DMS53 treated with DMSO at 0.1 percent for 48 hours (cell line): ENCODE data around the gene GADD45GIP1.
"Not testable (repeated sequence)": the region's sequence is repeated elsewhere in the genome, so short reads cannot be mapped to it uniquely, and the experiment has no call there.

ENCODE experiments used
- DNase-seq: peaks from one replicate; lab custom pipeline; 2025; ENCODE audit not compliant: unreplicated experiment; lab: John Stamatoyannopoulos, UW

GADD45GIP1 gene

GRCh38 chr19:12965017-12965811 lies 8.2 kb upstream of the GADD45GIP1 start:
- peak; percentile 28 for DNase-seq

DNA sequence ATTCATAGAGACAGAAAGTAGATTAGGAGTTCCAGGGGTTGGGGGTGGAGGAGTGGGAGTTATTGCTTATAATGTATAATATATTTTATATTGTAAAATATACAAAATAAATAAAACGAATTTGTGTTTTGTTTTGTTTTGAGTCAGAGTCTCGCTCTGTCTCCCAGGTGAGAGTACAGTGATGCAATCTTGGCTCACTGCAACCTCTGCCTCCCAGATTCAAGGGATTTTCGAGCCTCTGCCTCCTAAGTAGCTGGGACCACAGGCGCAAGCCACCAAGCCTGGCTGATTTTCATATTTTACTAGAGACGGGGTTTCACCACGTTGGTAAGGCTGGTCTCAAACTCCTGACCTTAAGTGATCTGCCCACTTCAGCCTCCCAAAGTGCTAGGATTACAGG lies 2.5 kb upstream of the GADD45GIP1 start:
- no peak for DNase-seq

GRCh38 chr19:12957389-12957952 lies 448 bp upstream of the GADD45GIP1 start:
- not testable (repeated sequence) for DNase-seq

DNA sequence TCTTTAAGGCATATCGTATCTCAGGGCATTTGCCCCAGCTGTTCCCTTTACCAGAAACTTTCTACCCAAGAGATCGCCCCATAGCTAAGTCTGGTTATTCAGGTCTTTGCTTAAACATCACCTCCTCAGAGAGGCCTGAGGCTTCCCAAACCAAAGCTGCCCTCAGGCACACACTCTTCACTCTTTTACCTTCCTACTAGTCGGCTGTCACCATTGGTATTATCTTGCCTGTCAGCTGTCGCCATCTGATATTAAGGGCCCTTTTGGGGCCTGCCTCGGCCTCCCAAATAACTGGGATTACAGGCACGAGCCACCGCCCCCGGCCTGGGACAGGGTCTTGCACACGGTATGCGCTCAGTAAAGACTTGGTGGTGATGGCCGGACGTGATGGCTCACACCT lies 1.0 kb downstream of the GADD45GIP1 start:
- no peak for DNase-seq

- not testable (repeated sequence) for DNase-seq
Observed at GRCh38 chr19:12955575-12955974, 1.4 kb downstream of the GADD45GIP1 start.

DNA sequence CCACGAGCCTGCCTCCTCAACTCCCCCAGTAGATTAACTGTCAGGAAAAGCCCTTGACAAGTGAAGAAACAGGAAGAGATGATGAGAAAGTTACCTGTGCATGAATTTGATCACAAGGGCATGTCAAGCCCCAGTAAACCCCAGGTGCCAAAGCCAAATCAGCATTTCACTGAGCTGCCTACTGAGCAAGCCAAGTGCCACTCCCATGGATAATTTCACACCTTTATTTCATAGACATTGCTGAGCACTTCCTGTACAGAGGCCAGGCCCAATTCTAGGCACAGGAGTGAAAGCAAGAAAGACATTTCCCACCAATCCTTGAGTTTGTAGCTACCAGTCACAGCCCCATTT lies 2.4 kb downstream of the GADD45GIP1 start:
- DNase-seq, result no peak

GRCh38 chr19:12953799-12954611 lies 3.0 kb downstream of the GADD45GIP1 start:
- no peak for DNase-seq

DNA sequence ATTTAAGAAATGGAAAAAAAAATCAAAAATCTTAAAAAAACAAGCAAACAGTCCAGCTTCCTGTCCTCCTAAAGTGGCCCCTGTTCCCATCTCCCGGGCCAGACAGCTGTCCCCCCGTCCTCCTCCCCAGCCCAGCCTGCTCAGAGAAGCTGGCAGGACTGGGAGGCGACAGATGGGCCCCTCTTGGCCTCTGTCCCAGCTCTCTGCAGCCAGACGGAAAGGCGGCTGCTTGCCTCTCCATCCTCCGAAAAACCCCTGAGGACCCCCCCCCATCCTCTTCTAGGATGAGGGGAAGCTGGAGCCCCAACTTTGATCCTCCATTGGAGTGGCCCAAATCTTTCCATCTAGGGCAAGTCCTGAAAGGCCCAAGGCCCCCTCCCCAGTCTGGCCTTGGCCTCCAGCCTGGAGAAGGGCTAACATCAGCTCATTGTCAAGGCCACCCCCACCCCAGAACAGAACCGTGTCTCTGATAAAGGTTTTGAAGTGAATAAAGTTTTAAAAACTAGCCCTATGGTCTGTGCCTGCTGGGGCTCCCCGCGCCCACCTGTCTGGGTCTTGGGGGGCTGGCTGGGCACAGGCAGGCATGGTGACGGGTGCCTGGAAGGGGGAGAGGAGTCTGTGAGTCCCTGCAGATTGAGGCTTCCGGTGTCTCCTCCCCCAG lies 3.8 kb downstream of the GADD45GIP1 start:
- no peak for DNase-seq

- no peak for DNase-seq
Observed at GRCh38 chr19:12952488-12953137, 4.4 kb downstream of the GADD45GIP1 start.

GRCh38 chr19:12952050-12952449 lies 5.0 kb downstream of the GADD45GIP1 start:
- not testable (repeated sequence) for DNase-seq

DNA sequence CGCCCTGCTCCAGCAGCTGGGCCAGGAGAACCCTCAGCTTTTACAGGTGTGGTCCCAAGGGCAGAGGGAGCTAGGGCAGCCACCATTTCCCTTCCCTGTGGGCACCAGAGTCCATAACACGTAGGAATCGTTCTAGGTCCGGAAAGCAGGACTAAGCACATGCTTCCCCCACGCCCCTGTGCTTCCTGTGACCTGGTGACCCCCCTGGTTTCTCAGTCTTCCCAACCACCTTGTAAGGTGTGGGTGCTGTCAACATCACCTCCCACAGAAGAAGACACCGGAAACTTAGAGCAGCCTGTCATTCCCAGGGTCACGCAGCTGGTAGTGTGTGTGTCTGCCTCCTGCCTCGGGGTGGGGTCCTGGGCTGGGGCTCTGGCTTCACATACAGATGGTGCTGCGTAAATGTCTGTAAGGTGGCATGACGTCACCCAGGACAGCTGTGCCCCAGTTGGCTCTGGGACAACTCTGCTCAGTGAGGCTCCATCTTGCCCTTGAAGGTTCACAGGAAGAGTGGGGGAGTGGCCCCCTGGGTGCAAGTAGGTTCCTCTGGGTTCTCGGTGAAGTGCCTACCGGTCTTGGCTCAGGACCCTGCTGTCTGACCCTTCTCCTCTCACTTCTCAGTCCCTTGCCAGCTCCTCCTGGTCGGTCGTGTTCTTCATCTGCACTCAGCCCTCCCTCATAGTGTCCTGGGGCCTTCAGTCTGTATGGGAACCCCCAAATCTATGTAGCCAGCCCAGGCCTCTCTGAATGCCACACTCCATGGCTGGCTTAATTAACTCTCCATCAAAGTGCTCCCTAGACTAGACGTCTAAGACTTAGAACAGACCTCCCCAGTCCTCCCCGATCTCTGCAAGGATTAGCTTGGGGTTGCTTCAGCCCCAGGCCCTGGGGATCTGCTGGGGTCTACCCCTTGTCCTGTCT lies 7.4 kb downstream of the GADD45GIP1 start:
- no peak for DNase-seq

DNA sequence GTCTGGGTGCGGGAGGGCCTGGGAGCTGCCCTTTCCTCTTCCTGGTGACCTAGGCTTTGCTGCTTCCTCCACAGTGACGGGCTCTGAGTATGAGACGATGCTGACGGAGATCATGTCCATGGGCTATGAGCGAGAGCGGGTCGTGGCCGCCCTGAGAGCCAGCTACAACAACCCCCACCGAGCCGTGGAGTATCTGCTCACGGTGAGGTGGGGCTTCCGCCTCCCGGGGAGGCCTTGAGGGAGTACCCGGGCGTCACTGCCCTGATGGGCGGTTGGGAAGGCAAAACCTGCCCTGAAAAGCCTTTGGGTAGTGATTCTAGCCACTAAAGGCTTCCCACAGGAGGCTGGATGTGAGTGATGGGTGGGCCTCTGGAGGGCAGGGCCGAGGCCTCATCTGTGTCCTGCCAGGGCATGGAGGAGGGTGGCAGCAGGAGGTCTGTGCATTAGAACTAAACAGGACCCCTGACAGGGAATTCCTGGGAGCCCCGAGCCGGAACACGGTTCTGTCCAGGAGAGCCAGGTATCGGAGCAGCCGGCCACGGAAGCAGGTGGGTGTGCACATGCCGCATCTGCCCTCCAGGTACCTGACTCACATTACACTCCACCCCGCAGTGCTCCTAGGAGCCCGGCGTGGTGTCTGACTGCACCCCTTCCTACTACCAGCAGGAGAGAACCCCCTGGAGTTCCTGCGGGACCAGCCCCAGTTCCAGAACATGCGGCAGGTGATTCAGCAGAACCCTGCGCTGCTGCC lies 8.2 kb downstream of the GADD45GIP1 start:
- no peak for DNase-seq

DNA sequence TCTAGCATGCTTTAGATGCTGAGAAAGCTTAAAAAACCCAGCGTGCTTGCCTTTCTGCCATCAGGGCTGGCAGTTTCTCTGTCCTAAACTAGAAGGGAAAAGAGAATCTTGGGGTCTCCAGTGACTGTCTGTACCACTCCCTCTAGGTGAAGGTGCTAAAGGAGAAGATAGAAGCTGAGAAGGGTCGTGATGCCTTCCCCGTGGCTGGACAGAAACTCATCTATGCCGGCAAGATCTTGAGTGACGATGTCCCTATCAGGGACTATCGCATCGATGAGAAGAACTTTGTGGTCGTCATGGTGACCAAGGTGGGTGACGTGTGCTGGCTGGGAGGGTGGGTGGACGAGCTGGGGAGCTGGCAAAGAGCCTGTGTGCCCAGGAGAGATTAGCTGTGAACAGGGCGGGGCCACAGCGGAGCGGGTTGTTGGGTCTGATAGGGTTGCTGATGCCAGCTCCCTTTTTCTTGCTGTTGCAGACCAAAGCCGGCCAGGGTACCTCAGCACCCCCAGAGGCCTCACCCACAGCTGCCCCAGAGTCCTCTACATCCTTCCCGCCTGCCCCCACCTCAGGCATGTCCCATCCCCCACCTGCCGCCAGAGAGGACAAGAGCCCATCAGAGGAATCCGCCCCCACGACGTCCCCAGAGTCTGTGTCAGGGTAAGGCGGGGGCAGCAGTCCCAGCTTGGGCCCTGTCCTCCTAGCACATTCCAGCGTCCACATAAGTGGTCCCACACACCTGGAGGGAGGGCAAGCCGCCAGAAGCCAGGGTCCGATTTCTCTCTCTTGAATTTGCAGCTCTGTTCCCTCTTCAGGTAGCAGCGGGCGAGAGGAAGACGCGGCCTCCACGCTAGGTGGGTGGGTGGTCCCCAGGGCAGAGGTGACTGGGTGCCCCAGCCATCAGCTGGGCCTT lies 9.1 kb downstream of the GADD45GIP1 start:
- DNase-seq, result no peak

- DNase-seq, result no peak
Observed at GRCh38 chr19:12946731-12947496, 10.1 kb downstream of the GADD45GIP1 start.

DNA sequence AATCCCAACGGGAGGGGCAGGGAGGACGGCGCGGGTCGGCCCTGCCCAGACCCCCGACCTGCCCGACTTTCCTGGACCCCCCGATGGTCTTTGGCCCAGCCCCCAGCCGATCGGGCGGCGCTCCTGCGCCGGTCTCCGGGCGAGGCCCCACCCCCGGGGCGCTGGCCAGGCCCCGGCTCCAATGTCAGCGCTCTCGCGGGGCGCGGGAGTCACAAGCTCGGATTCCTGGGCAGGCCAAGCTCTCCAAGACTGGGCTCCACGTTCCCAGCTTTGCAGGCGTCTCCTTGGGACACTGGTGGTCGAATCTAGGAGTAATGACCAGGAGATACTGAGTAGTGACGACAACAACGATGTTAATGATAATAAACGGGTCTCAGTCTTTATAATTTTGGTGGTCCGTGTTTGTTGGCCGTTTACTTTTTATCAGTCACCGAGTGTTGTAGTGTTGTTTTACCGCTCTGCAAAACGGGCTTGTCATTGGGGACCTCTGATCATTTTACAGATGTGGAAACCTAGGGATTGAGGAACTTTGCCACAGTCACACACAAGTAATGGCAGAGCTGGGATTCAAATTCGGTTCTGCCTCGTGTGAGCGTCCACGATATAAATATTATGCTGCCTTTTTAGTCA lies 10.8 kb downstream of the GADD45GIP1 start:
- peak; percentile 22 for DNase-seq

DNA sequence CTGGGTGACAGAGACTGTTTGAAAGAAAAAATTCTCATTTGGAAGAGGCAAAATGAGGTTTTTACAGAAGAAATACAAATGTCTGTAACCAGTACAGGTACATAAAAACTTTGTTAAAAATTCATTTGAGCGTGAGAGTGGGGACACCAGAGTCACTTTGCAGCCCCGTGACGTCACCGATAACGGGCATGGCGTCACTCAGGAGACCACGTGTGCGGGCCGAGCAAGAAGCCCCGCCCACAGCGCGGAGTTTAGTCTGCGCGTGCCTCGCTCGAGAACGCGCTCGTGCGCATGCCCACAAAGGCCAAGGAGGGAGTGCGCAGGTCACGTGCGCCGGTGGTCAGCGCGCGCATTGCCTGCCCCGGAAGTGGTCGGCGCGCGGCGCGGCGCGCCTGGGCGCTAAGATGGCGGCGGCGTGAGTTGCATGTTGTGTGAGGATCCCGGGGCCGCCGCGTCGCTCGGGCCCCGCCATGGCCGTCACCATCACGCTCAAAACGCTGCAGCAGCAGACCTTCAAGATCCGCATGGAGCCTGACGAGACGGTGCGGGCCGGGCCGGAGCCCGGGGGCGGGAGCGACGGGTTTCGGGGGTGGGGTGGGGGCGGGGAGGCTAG lies 11.4 kb downstream of the GADD45GIP1 start, which contains the start of gene RAD23A:
RAD23A (plus strand) TSS at position 384 of the 613 bp plus-strand sequence; CDS start at position 471, 87 bp downstream.
- DNase-seq, result peak; percentile 85
